ENCODE measurements around the gene CHSY1.
A peak's percentile ranks its signal among the peaks of the same experiment; 100 is the strongest.

CHSY1 gene

GRCh38 chr15:101267320-101268104, 15.7 kb upstream of the CHSY1 start:
- DNase-seq, result no peak

GRCh38 chr15:101266787-101267186, 14.9 kb upstream of the CHSY1 start:
- DNase-seq, result no peak

- DNase-seq, result no peak
Measured at GRCh38 chr15:101266034-101266433, 14.2 kb upstream of the CHSY1 start.

GRCh38 chr15:101264911-101265641, 13.2 kb upstream of the CHSY1 start:
- no peak for DNase-seq

- DNase-seq, result no peak
Measured at GRCh38 chr15:101264011-101264410, 12.2 kb upstream of the CHSY1 start.

GRCh38 chr15:101262551-101262950, 10.7 kb upstream of the CHSY1 start:
- DNase-seq, result no peak

- DNase-seq, result peak; percentile 69 to 80
Measured at GRCh38 chr15:101258238-101259144, 6.6 kb upstream of the CHSY1 start.

- DNase-seq, result peak in 1 of 2 experiments; percentile 1
Measured at GRCh38 chr15:101256757-101257156, 4.9 kb upstream of the CHSY1 start.

- DNase-seq, result no peak
Measured at GRCh38 chr15:101255615-101256241, 3.9 kb upstream of the CHSY1 start.

- DNase-seq, result no peak
Measured at GRCh38 chr15:101255051-101255395, 3.2 kb upstream of the CHSY1 start.

- no peak for DNase-seq
Measured at GRCh38 chr15:101254157-101255050, 2.6 kb upstream of the CHSY1 start.

GRCh38 chr15:101252836-101253235, 988 bp upstream of the CHSY1 start:
- no peak for DNase-seq

- DNase-seq, result peak; percentile 58 to 60
Measured at GRCh38 chr15:101250873-101251829, 697 bp downstream of the CHSY1 start.

- peak in 1 of 2 experiments; percentile 29 for DNase-seq
Measured at GRCh38 chr15:101250341-101250831, 1.5 kb downstream of the CHSY1 start.

GRCh38 chr15:101248274-101248673, 3.6 kb downstream of the CHSY1 start:
- no peak for DNase-seq

- no peak for DNase-seq
Measured at GRCh38 chr15:101246824-101247745, 4.8 kb downstream of the CHSY1 start.

GRCh38 chr15:101246391-101246790, 5.5 kb downstream of the CHSY1 start:
- no peak for DNase-seq

- DNase-seq, result no peak
Measured at GRCh38 chr15:101244889-101245668, 6.8 kb downstream of the CHSY1 start.

Measured in NCI-H2081 (cell line).